ENCODE results near the gene PRX.

DNA sequence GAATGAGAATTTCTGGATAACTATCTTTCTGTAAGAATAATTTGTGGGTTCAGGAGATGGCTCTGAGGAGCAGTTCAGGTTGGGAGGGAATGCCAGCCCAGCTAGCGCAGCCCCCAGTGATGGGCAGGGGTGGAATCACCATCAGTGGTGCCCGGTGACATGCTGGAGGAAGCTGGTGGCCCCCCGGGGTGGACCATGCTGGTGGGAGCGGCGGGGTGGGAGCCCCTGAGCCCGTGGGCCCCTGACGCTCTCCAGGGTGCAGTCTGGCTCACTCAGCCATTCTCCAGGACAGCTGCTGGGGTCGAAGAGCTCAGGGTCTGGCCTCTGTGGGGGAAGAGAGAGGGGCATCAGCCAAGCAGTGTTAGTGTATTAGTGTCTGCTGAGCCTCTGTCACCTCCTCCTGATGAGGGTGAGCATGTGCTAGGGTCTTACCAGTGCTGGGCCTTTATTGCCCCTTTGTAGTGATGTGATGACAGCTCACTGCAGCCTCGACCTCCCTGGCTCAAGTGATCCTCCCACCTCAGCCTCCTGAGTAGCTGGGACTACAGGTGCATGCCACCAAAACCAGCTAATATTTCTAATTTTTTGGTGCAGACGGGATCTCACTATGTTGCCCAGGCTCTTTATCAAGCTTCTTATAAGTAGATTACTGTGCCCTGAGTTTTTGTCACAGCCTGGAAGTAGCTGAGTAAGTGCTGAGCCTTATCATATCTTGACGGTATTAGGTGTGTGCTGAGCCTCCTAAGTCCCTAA lies 33.6 kb downstream of the PRX start:
- TF ChIP-seq, protein P1, sequence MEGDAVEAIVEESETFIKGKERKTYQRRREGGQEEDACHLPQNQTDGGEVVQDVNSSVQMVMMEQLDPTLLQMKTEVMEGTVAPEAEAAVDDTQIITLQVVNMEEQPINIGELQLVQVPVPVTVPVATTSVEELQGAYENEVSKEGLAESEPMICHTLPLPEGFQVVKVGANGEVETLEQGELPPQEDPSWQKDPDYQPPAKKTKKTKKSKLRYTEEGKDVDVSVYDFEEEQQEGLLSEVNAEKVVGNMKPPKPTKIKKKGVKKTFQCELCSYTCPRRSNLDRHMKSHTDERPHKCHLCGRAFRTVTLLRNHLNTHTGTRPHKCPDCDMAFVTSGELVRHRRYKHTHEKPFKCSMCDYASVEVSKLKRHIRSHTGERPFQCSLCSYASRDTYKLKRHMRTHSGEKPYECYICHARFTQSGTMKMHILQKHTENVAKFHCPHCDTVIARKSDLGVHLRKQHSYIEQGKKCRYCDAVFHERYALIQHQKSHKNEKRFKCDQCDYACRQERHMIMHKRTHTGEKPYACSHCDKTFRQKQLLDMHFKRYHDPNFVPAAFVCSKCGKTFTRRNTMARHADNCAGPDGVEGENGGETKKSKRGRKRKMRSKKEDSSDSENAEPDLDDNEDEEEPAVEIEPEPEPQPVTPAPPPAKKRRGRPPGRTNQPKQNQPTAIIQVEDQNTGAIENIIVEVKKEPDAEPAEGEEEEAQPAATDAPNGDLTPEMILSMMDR (IDR thresholded peaks at IDR 0.05) = no peak
- TF ChIP-seq SIN3A (IDR thresholded peaks at IDR 0.05; ENCODE audit: borderline replicate concordance, insufficient read depth, low read depth, low read length) = no peak
- TF ChIP-seq, protein P2, sequence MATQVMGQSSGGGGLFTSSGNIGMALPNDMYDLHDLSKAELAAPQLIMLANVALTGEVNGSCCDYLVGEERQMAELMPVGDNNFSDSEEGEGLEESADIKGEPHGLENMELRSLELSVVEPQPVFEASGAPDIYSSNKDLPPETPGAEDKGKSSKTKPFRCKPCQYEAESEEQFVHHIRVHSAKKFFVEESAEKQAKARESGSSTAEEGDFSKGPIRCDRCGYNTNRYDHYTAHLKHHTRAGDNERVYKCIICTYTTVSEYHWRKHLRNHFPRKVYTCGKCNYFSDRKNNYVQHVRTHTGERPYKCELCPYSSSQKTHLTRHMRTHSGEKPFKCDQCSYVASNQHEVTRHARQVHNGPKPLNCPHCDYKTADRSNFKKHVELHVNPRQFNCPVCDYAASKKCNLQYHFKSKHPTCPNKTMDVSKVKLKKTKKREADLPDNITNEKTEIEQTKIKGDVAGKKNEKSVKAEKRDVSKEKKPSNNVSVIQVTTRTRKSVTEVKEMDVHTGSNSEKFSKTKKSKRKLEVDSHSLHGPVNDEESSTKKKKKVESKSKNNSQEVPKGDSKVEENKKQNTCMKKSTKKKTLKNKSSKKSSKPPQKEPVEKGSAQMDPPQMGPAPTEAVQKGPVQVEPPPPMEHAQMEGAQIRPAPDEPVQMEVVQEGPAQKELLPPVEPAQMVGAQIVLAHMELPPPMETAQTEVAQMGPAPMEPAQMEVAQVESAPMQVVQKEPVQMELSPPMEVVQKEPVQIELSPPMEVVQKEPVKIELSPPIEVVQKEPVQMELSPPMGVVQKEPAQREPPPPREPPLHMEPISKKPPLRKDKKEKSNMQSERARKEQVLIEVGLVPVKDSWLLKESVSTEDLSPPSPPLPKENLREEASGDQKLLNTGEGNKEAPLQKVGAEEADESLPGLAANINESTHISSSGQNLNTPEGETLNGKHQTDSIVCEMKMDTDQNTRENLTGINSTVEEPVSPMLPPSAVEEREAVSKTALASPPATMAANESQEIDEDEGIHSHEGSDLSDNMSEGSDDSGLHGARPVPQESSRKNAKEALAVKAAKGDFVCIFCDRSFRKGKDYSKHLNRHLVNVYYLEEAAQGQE (IDR thresholded peaks at IDR 0.05; ENCODE audit: insufficient read depth in 1 of 2, low read depth in 2 of 2, low read length in 1 of 2) = no peak
- TF ChIP-seq POLR2AphosphoS5 (IDR thresholded peaks at IDR 0.05; ENCODE audit: low read depth, low read length) = no peak
- TF ChIP-seq TCF7L2 (IDR thresholded peaks at IDR 0.05; ENCODE audit: low read depth, low read length) = no peak

Data from Panc1 (cell line).